GM21529 (cell line): ENCODE measurements around the gene IFNA14.
"Not testable (repeated sequence)": the region's sequence is repeated elsewhere in the genome, so short reads cannot be mapped to it uniquely, and the experiment has no call there.

ENCODE experiments used
- ATAC-seq: cut with Tn5 transposase; IDR thresholded peaks from one replicate; pipeline ENCODE4 v1.9.1; 2021; ENCODE audit not compliant: unreplicated experiment

IFNA14 gene

GRCh38 chr9:21217211-21217610, 22.6 kb downstream of the IFNA14 start, which contains the start of gene IFNA16:
IFNA16 (minus strand) TSS chr9:21217311; CDS start chr9:21217305, 6 bp downstream.
- ATAC-seq = not testable (repeated sequence)

DNA sequence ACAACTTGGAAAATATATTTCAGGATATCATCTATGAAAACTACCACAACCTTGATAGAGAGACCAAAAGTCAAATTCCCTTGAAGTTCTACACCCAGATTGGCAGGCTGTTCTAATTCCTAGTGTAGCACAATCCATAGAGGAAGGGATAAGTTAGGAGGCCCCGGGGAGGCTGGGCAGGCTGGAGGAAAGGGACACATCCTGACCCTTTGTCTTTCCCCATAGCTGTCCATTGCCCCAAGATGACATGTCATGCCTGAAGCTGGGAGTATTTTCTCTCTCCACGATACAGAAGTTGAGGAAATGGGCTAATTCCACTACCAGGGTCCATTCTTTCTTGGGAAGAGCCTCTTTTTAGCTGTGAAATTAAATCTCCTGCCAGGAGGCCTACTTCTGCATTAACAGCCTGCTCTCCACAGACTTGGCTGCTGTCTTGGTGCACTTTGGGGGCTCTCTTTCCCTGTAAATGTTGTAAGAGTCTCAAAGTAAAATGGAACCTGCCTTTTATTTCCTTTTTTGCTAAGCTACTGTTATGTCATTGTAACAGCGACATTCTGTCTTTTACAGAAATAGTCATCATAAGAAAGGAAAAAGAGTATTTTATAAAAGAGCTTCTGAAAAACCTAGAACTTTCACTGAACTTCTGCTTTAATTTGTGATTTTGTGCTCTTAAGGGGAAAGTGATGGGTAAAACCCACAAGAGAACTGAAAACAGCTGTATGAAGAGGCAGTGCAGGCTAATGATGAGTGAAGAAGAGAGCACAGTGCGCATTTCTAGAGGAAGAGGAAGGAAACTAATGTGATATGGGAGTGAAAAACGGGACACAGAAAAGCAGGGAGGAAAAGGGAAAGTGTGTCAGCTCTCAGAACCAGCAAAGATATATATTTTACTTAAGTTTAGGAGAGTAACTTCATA, 26.1 kb downstream of the IFNA14 start:
- ATAC-seq = peak; percentile 82

DNA sequence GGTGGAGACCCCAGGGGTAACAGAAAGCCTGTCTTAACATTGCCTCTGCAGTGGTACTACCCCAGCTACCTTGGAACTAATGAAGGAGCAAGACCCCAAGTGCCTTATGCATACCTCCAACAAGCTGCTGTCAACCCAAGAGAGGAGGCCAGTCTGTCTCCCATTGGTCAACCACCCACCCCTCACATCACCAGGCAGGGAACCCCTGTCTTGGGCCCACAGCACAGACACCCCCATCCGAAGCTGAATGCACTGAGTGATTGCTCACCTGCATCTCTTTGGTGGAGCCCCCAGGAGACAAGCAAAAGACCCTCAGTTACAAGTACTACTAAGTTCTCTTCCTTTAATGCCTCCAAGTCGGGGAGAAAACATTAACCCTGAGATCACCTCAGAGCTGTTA, 27.6 kb downstream of the IFNA14 start:
- not testable (repeated sequence) for ATAC-seq

DNA sequence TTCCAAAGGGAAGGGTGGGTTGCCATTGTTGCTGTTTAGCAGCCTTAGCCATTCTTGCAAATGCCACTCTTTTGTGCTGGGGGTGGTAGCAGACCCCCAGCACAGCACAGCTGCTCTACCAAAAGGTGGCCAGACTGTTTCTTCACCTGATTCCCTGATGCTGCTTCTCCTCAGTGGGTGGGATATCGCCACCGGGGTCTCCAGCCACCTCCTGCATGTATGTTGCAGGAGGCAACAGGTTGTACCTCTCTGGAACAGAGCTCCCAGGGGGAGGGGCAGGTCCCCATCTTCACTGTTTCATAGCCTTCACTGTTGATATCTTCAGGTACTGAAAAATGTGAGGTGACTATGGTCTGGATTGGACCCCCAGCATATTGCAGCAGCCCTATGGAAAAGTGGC, 29.0 kb downstream of the IFNA14 start:
- not testable (repeated sequence) for ATAC-seq

DNA sequence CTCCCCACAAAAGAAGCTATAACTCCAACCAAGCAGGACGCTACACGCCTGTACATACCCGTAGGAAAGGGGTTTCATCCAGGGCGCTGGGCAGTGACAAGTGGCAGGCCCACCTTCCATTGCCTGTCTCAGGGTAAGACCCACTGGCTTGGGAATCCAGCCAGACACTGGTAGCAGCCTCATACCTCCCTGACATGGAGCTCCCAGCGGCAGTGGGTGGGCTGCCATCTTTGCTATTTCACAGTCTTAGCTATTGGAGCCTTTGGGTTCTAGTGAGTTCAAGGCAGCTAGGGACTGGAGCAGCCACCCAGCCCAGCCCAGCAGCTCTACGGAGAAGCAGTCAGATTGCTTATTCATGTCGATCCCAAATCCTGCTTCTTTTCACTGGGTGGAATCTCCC, 29.5 kb downstream of the IFNA14 start:
- no peak for ATAC-seq

- not testable (repeated sequence) for ATAC-seq
Observed at GRCh38 chr9:21207043-21207442, 32.8 kb downstream of the IFNA14 start, which contains the start of gene IFNA10. IFNA10 (minus strand) TSS chr9:21207143; CDS start chr9:21207097, 46 bp downstream.

DNA sequence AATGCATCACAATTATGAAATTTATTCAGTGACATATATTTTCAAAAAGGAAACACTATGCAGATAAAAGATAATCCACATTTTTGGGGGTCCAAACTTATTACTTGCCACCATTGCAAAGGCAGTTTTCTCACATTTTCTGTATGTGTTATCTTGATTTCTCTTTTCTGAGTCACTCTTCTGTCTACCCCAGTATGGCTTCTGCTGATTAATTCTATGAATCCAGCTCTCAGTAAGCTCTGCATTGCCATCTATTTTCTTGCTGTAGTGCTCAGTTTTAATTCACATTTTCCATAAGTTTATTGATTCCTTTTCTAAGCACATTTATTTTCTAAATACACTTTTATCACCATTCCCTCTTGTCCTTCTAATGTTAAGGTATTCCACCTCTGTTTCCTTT, 34.6 kb downstream of the IFNA14 start:
- ATAC-seq = no peak

DNA sequence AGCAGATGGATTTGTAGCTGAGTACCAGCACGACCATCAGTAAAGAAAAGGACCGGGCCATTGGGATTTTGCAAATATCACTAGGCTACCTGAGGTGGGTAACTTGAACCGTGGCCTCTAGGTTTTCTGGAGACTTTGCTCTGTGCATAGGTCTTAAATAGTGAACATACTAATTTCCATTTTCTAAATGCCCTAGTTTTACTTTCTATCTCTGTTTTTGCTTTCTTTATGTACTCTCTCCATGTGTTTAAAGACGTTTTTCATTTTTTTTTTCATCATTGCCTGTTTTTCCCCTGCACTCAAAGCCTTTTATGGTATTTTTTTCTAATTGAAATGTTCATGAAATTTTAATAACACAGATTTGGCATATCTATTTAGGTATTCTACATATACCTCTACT, 37.7 kb downstream of the IFNA14 start, which contains the start of gene IFNA7:
TSS of gene IFNA7 (minus strand) at position 101 of the 400 bp plus-strand sequence. CDS start at position 61, 40 bp downstream.
- not testable (repeated sequence) for ATAC-seq

- ATAC-seq = peak; percentile 96
Observed at GRCh38 chr9:21194867-21195776, 44.7 kb downstream of the IFNA14 start.
